ENCODE data around the gene ZNF446.

DNA sequence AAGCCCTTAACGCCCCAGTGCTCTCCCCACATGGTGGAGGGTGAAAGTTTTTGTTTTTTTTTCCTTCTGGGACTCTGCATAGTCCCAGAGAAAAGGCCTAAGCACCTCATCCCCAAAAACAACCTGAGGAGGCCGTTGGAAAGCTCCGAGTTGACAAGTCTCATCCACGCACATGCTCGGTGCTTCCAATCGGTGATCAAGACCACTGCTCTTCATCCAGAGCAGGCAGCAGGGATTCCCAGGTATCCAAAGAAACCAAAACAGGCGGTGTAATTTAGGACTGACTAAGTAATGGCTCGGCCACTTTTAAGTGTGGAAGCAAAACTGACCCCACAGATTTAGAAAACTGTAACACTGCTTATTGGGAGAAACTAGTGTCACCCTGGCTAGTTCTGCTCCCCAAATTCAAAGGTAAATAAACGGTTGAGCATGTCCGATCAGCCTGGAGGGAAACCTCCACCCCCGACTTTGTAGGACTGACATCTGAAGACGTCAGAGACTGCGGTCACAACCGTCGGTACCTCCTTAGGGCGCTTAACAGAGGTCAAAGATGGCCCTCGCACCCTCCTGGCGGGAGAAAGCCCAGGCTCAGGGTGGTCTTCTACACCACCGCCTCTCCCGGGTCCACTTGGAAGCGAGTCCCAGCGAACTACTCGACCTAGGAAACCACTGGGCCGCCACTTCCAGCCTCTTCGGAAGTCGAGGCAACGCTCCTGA is 997 bp upstream of the ZNF446 start:
- TF ChIP-seq, protein P1, sequence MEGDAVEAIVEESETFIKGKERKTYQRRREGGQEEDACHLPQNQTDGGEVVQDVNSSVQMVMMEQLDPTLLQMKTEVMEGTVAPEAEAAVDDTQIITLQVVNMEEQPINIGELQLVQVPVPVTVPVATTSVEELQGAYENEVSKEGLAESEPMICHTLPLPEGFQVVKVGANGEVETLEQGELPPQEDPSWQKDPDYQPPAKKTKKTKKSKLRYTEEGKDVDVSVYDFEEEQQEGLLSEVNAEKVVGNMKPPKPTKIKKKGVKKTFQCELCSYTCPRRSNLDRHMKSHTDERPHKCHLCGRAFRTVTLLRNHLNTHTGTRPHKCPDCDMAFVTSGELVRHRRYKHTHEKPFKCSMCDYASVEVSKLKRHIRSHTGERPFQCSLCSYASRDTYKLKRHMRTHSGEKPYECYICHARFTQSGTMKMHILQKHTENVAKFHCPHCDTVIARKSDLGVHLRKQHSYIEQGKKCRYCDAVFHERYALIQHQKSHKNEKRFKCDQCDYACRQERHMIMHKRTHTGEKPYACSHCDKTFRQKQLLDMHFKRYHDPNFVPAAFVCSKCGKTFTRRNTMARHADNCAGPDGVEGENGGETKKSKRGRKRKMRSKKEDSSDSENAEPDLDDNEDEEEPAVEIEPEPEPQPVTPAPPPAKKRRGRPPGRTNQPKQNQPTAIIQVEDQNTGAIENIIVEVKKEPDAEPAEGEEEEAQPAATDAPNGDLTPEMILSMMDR (IDR thresholded peaks at IDR 0.05) = no peak
- no peak for TF ChIP-seq POLR2A (IDR thresholded peaks at IDR 0.05)

Data from Peyer's patch (tissue), 4 donors.